HFFc6 (cell line): Measurements from ENCODE around the gene USP26. TPM values are rescaled to one million over a fixed set of nuclear protein-coding genes. Genes with fewer than 3 reads are reported as not detected.

ENCODE experiments used
- DNase-seq: peaks from one replicate; pipeline ENCODE4 v3.0.0-alpha.2; 2018
- H3K27ac Mint-ChIP-seq: 2 replicates; pipeline ENCODE4 v1.8.0; 2020; ENCODE audit warnings: mild to moderate bottlenecking, mixed read lengths
- H3K27me3 Mint-ChIP-seq: 2 replicates; pipeline ENCODE4 v1.8.0; 2021; ENCODE audit warnings: mild to moderate bottlenecking, moderate library complexity, mixed read lengths; ENCODE audit not compliant: insufficient read depth
- H3K36me3 Mint-ChIP-seq: 2 replicates; pipeline ENCODE4 v1.8.0; 2021; ENCODE audit warnings: low read depth, mixed read lengths
- H3K4me1 Mint-ChIP-seq: 2 replicates; pipeline ENCODE4 v1.8.0; 2020; ENCODE audit warnings: low read depth, mixed read lengths
- H3K4me3 Mint-ChIP-seq: 2 replicates; pipeline ENCODE4 v1.8.0; 2020; ENCODE audit warnings: mild to moderate bottlenecking, moderate library complexity, mixed read lengths
- H3K9me3 Mint-ChIP-seq: 2 replicates; pipeline ENCODE4 v1.8.0; 2020; ENCODE audit warnings: mild to moderate bottlenecking, mixed read lengths
- CTCF ChIP-seq: fragments of 200-600 bp; sonication (generic); IDR thresholded peaks from 2 replicates; pipeline ENCODE4 v1.5.0; 2021; ENCODE audit warnings: antibody characterized with exemption, mild to moderate bottlenecking
- total RNA-seq, 6 experiments: library from RNA; stranded (reverse); fragmentation: NEBNext Ultra II Directional; extraction: Animal tissue kit (Norgen Biotek cat#: 25700); gene quantifications; 2 replicates in 1 of 6; 3 replicates in 5 of 6; pipeline ENCODE4 v1.2.3, GENCODE V29; 2021

Gene USP26
- total RNA-seq, 6 experiments from 2014 or later, result not detected

- DNase-seq, result no peak
- Mint-ChIP-seq H3K27ac (no peak overlapping the region), H3K4me3 (no peak overlapping the region), H3K9me3 (peaks cover 19% of the 10 kb centered on the region), H3K27me3 (no peaks in the 10 kb centered on the region), H3K4me1 (no peaks in the 10 kb centered on the region), H3K36me3 (no peaks in the 10 kb centered on the region)
- TF ChIP-seq CTCF, result no peak
These were observed 28.4 kb downstream of the USP26 start for GRCh38 chrX:133068461-133068860.

- TF ChIP-seq CTCF, result no peak
- Mint-ChIP-seq H3K4me3 (no peak overlapping the region), H3K27ac (no peak overlapping the region), H3K9me3 (peaks cover 7% of the 10 kb centered on the region; the same call in 1 of the 2 replicates), H3K36me3 (no peaks in the 10 kb centered on the region), H3K4me1 (no peaks in the 10 kb centered on the region), H3K27me3 (no peaks in the 10 kb centered on the region; the same call in 1 of the 2 replicates)
- DNase-seq, result no peak
These were observed 40.6 kb downstream of the USP26 start for GRCh38 chrX:133056341-133056740.

- Mint-ChIP-seq H3K27me3 (no peaks in the 10 kb centered on the region; the same call in 1 of the 2 replicates), H3K4me3 (no peak overlapping the region), H3K9me3 (peaks cover 7% of the 10 kb centered on the region), H3K4me1 (no peaks in the 10 kb centered on the region), H3K36me3 (no peaks in the 10 kb centered on the region), H3K27ac (no peak overlapping the region)
- TF ChIP-seq CTCF, result no peak
- no peak for DNase-seq
These were observed 42.0 kb downstream of the USP26 start for GRCh38 chrX:133054761-133055405.

GRCh38 chrX:133053861-133054598 lies 42.9 kb downstream of the USP26 start:
- DNase-seq, result no peak
- Mint-ChIP-seq H3K9me3 (peaks cover 7% of the 10 kb centered on the region), H3K4me1 (no peaks in the 10 kb centered on the region), H3K4me3 (no peak overlapping the region), H3K27me3 (no peaks in the 10 kb centered on the region; the same call in 1 of the 2 replicates), H3K27ac (no peak overlapping the region), H3K36me3 (no peaks in the 10 kb centered on the region)
- no peak for TF ChIP-seq CTCF

GRCh38 chrX:133048751-133049150 lies 48.2 kb downstream of the USP26 start:
- Mint-ChIP-seq H3K4me3 (no peak overlapping the region), H3K4me1 (no peaks in the 10 kb centered on the region), H3K9me3 (no peaks in the 10 kb centered on the region; the same call in 1 of the 2 replicates), H3K36me3 (no peaks in the 10 kb centered on the region), H3K27ac (no peak overlapping the region), H3K27me3 (no peaks in the 10 kb centered on the region)
- no peak for DNase-seq
- TF ChIP-seq CTCF, result no peak
